Endodermal cell (in vitro differentiated cells): ENCODE results near the gene SBDS. TPM values are rescaled to one million over a fixed set of nuclear protein-coding genes. Genes with fewer than 3 reads are reported as not detected.
"Not testable (repeated sequence)": the region's sequence is repeated elsewhere in the genome, so short reads cannot be mapped to it uniquely, and the experiment has no call there.

Experiments used
- DNase-seq: peaks from one replicate; pipeline ENCODE4 v3.0.0-alpha.2; 2017
- H3K27ac ChIP-seq: 2 replicates; pipeline ENCODE4 v1.5.1; 2013; ENCODE audit warnings: mild to moderate bottlenecking, low read depth, low read length, moderate library complexity
- H3K27me3 ChIP-seq: 2 replicates; pipeline ENCODE4 v1.6.1; 2013; ENCODE audit warnings: mild to moderate bottlenecking, low read length, moderate library complexity; ENCODE audit not compliant: insufficient read depth, control insufficient read depth, poor library complexity, severe bottlenecking
- H3K36me3 ChIP-seq: 2 replicates; pipeline ENCODE4 v1.7.0; 2013; ENCODE audit warnings: mild to moderate bottlenecking, low read length, moderate library complexity; ENCODE audit not compliant: control insufficient read depth, insufficient read depth
- H3K4me1 ChIP-seq: one replicate; pipeline ENCODE4 v1.7.0; 2013; ENCODE audit warnings: low read length; ENCODE audit not compliant: control insufficient read depth, insufficient read depth
- H3K4me3 ChIP-seq: 2 replicates; pipeline ENCODE4 v1.5.1; 2013; ENCODE audit warnings: mild to moderate bottlenecking, low read length, moderate library complexity
- H3K9ac ChIP-seq: 2 replicates; pipeline ENCODE4 v1.6.1; 2013; ENCODE audit warnings: mild to moderate bottlenecking, low read length, moderate library complexity; ENCODE audit not compliant: poor library complexity, severe bottlenecking; ENCODE audit errors: extremely low read depth
- H3K9me3 ChIP-seq: 2 replicates; pipeline ENCODE4 v1.6.1; 2013; ENCODE audit warnings: mild to moderate bottlenecking, low read length, moderate library complexity; ENCODE audit not compliant: control insufficient read depth
- H3K27ac Mint-ChIP-seq: 2 replicates; pipeline ENCODE4 v1.8.0; 2020; ENCODE audit warnings: mixed read lengths
- H3K27me3 Mint-ChIP-seq: 2 replicates; pipeline ENCODE4 v1.8.0; 2021; ENCODE audit warnings: mild to moderate bottlenecking, mixed read lengths; ENCODE audit not compliant: insufficient read depth
- H3K36me3 Mint-ChIP-seq: 2 replicates; pipeline ENCODE4 v1.8.0; 2020; ENCODE audit warnings: low read depth, mixed read lengths
- H3K4me1 Mint-ChIP-seq: 2 replicates; pipeline ENCODE4 v1.8.0; 2020; ENCODE audit warnings: mixed read lengths
- H3K4me3 Mint-ChIP-seq: 2 replicates; pipeline ENCODE4 v1.8.0; 2020; ENCODE audit warnings: mild to moderate bottlenecking, moderate library complexity, mixed read lengths
- H3K9me3 Mint-ChIP-seq: 2 replicates; pipeline ENCODE4 v1.8.0; 2020; ENCODE audit warnings: mild to moderate bottlenecking, mixed read lengths
- WGBS, 2 experiments: methylation state at CpG; one replicate each; pipeline versions ENCODE4 v1.1.5 to v1.1.7; 2013; ENCODE audit warnings: missing lambda C conversion rate in 2 of 2, mixed read lengths in 1 of 2; ENCODE audit not compliant: insufficient coverage in 1 of 2, insufficient read length in 1 of 2; 5-methylcytosine and 5-hydroxymethylcytosine counted together
- total RNA-seq, 2 donors: library from RNA; stranded (reverse); fragmentation: NEBNext Ultra II Directional in 1 of 2; extraction: Animal tissue kit (Norgen Biotek cat#: 25700) in 1 of 2; gene quantifications; 2 replicates in 1 of 2; 3 replicates in 1 of 2; pipeline ENCODE4 v1.2.1, GENCODE V29; 2021
- TF ChIP-seq, protein P1 (sequence below): fragments of 200-600 bp; sonication (generic); conservative IDR thresholded peaks from 2 replicates; pipeline ENCODE4 v1.5.0; 2021; ENCODE audit warnings: antibody characterized with exemption, mild to moderate bottlenecking

The SBDS gene
- total RNA-seq, 2 donors from 2014 or later = 22.6 to 28.5 TPM

DNA sequence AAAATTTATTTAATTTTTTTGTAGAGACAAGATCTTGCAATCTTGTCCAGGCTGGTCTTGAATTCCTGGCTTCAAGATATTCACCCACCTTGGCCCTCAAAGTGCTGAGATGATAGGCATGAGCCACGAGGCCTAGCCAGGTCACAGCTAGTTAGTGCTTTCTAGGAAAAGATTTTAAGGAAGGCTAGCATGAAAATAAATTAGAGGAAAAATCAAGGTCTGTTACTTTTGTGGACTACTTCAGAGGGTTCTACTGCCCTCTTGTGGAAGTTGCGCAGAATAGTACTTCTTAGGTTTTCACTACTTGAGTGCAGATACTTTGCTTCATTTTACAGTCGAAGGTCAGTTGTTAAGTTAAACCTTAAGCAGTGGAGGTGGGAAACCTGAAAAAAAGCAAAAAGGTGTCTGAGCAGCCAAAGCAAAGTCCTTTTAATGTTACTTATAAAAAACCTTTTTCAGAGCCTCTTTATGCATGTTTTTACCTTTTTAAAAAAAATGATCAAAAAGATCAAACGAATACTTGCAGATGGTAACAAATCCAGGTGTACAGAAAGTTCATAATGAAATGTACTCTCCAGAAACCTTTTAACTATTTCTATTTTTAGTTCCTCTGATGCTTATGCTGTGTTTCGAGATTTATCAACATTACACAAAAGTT is 5.3 kb upstream of the SBDS start:
- H3K36me3 Mint-ChIP-seq = peaks cover 32% of the 10 kb centered on the region
- TF ChIP-seq, protein P1, sequence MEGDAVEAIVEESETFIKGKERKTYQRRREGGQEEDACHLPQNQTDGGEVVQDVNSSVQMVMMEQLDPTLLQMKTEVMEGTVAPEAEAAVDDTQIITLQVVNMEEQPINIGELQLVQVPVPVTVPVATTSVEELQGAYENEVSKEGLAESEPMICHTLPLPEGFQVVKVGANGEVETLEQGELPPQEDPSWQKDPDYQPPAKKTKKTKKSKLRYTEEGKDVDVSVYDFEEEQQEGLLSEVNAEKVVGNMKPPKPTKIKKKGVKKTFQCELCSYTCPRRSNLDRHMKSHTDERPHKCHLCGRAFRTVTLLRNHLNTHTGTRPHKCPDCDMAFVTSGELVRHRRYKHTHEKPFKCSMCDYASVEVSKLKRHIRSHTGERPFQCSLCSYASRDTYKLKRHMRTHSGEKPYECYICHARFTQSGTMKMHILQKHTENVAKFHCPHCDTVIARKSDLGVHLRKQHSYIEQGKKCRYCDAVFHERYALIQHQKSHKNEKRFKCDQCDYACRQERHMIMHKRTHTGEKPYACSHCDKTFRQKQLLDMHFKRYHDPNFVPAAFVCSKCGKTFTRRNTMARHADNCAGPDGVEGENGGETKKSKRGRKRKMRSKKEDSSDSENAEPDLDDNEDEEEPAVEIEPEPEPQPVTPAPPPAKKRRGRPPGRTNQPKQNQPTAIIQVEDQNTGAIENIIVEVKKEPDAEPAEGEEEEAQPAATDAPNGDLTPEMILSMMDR = peak; percentile 63
- peaks cover 13% of the 10 kb centered on the region for H3K36me3 ChIP-seq
- not testable (repeated sequence) for H3K4me3 ChIP-seq, H3K27ac Mint-ChIP-seq, H3K9me3 ChIP-seq, H3K4me3 Mint-ChIP-seq, H3K4me1 Mint-ChIP-seq, H3K9ac ChIP-seq, H3K27ac ChIP-seq, H3K27me3 ChIP-seq, H3K9me3 Mint-ChIP-seq, H3K4me1 ChIP-seq, DNase-seq, H3K27me3 Mint-ChIP-seq
- 78 to 100% methylated on average over 1 to 3 of the region's 5 CpGs for WGBS, 2 experiments

DNA sequence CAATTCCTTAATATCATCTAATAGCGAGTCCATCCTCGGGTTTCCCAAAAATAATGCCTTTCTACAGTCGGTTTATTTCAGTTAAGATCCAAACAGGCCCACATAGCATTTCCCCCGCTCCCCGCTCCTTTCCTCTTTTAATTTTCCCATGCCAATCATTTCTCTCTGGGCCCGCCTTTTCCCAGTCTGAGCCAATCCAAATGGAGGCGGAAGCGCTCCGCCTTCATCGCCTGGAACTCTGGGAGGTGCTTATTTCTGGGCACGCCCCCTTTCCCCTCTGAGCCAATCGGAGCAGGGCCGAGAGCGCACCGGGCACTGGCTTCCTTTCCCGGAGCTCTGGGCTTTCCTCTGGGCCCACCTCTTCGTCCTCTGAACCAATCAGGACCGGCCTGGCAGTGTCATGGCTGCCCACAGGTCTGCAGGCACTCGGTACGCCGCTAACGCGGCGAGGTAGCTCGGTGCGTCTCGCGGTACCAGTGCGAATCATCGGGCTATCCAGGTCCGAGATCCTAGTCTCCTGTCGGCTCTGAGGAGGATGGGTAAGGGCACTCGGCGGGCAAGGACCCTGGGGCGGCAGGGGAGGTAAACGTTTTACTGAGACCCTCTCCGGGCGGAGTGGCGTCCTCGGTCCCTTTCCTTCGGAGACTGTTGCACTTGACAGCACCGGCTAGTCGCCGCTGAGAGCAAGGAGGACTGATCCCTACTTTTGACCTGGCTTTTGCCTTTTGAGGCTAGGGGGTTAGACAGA is 1.2 kb upstream of the SBDS start, which contains the start of gene TYW1:
TYW1 (plus strand) TSS at position 390 of the 748 bp plus-strand sequence; CDS start at position 536, 146 bp downstream.
- H3K4me1 Mint-ChIP-seq, H3K9me3 Mint-ChIP-seq, H3K4me1 ChIP-seq, H3K9me3 ChIP-seq, H3K27me3 Mint-ChIP-seq, H3K27me3 ChIP-seq, H3K27ac ChIP-seq: not testable (repeated sequence)
- DNase-seq = peak; percentile 99
- Mint-ChIP-seq H3K36me3 (peaks cover 19% of the 10 kb centered on the region), H3K27ac (peak within 1 kb of the TSS; percentile 99), H3K4me3 (peak within 1 kb of the TSS; percentile 95)
- Histone ChIP-seq H3K9ac (peak within 1 kb of the TSS; percentile 86), H3K4me3 (peak within 1 kb of the TSS; percentile 94), H3K36me3 (peaks cover 15% of the 10 kb centered on the region)
- WGBS, 2 experiments = 0% methylated on average over 5 to 43 of the region's 44 CpGs

DNA sequence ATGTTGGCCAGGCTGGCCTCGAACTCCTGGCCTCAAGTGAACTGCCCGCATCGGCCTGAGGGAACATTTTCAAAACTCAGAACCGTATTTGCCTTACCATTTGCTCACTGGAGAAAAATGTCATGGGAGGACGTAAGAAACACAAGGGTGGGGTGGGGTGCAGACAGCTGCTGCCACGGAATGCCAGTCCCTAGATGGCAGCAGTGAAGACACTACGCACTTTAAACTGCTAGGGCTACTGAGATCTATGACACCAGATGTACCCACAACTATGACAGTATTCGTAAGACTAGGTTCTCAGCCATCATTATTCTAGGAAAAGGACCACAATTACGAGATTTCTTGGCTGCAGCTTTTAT is 716 bp downstream of the SBDS start:
- H3K9me3 ChIP-seq = not testable (repeated sequence)
- DNase-seq = peak; percentile 60
- peaks cover 33% of the 10 kb centered on the region for H3K36me3 Mint-ChIP-seq

DNA sequence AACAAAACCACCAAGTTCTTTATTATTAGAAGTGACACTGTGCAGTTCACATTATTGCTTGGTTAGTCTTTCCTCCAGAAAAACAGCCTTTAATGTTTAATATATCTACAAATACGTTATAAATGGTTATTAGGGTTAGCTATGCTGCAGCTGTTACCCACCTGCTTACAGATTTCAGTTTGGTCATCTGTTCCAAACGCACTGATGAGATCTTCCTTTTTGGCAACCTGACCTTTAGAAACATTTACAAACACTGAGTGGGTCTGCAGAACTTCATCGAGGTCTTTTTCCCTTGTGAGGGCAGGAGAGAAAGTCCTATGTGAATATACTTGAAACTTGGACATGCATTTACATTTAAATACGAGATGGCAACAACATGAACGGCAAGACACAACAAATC is 1.3 kb downstream of the SBDS start:
- not testable (repeated sequence) for H3K27me3 Mint-ChIP-seq

More for the DNA sequence above, 716 bp downstream of the SBDS start:
- H3K9ac ChIP-seq = peak overlapping the region; percentile 94
- H3K27me3 Mint-ChIP-seq, H3K4me1 Mint-ChIP-seq, H3K9me3 Mint-ChIP-seq, H3K27me3 ChIP-seq, H3K4me1 ChIP-seq: not testable (repeated sequence)
- peaks cover 15% of the 10 kb centered on the region for H3K36me3 ChIP-seq
- Mint-ChIP-seq H3K27ac (peak overlapping the region; percentile 99), H3K4me3 (peak overlapping the region; percentile 95)
- WGBS, 2 experiments = 0 to 18% methylated on average over 1 to 9 of the region's 9 CpGs
- TF ChIP-seq, protein P1 = peak; percentile 63
- H3K27ac ChIP-seq = peak overlapping the region; percentile 93
- peak overlapping the region; percentile 92 for H3K4me3 ChIP-seq

DNA sequence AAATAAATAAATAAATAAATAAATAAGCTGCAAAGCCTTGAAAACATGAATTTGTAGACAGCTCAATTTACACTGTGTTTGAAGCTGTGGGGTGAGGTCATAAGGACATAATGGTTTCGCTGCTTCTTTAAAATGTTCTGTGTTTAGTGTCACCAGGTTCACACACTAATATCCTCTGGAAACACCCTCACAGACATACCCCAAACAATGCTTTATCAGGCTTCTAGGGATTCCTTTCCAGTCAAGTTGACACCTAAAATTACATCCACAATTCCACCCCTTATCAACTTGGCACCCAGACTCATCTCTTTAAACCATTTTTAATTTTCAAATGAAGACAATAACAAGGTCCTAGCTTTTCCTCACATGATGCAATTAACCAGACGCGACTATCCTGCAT is 5.8 kb downstream of the SBDS start:
- not testable (repeated sequence) for H3K4me1 Mint-ChIP-seq, H3K4me3 Mint-ChIP-seq, H3K9me3 Mint-ChIP-seq, H3K4me1 ChIP-seq, H3K9ac ChIP-seq, H3K27me3 ChIP-seq, H3K9me3 ChIP-seq, H3K27me3 Mint-ChIP-seq, H3K27ac Mint-ChIP-seq, H3K27ac ChIP-seq, DNase-seq, H3K4me3 ChIP-seq
- H3K36me3 ChIP-seq = peaks cover 24% of the 10 kb centered on the region
- peaks cover 44% of the 10 kb centered on the region for H3K36me3 Mint-ChIP-seq
- no CpG with 5 or more reads among the region's 3 CpGs for WGBS, 2 experiments

More for the DNA sequence above, 1.3 kb downstream of the SBDS start:
- not testable (repeated sequence) for H3K9ac ChIP-seq, DNase-seq, H3K4me1 Mint-ChIP-seq, H3K9me3 Mint-ChIP-seq, H3K27me3 ChIP-seq, H3K4me1 ChIP-seq, H3K9me3 ChIP-seq, H3K27ac ChIP-seq
- WGBS, 2 experiments = 97% methylated on average over 1 of the region's 5 CpGs; no CpG with 5 or more reads in 1 of the 2 experiments
- Mint-ChIP-seq H3K27ac (peak overlapping the region; percentile 99), H3K4me3 (peak overlapping the region; percentile 95), H3K36me3 (peaks cover 29% of the 10 kb centered on the region)
- Histone ChIP-seq H3K4me3 (peak overlapping the region; percentile 92), H3K36me3 (peaks cover 15% of the 10 kb centered on the region)
